A673 (cell line): ENCODE results near the gene NR2F1. TPM values are rescaled to one million over a fixed set of nuclear protein-coding genes. Genes with fewer than 3 reads are reported as not detected.

Experiments
- BruUV-seq: library from RNA; stranded (reverse); fragments of 400-500 nt; replicated peaks from 2 replicates; lab custom pipeline; 2021; lab: Mats Ljungman, UMichigan
- CTCF ChIA-PET: fragments of 300-600 bp; sonication (Branson Sonifier 250); formaldehyde crosslinking; loops from one replicate; lab custom pipeline; 2022; ENCODE audit warnings: antibody characterized with exemption; lab: Charles Lee
- POLR2A ChIA-PET: fragments of 300-600 bp; sonication (Branson Sonifier 250); formaldehyde crosslinking; loops from one replicate; lab custom pipeline; 2022; ENCODE audit warnings: antibody characterized with exemption; ENCODE audit not compliant: low non-redundant PET; lab: Charles Lee
- DNase-seq: peaks from one replicate; pipeline ENCODE4 v3.0.0-alpha.2; 2015; ENCODE audit warnings: low spot score
- H3K27ac ChIP-seq: fragments of 200-600 bp; sonication (generic); 2 replicates; pipeline ENCODE4 v1.5.1; 2016; ENCODE audit warnings: mixed run types, low read depth, mild to moderate bottlenecking, mixed read lengths, antibody characterized with exemption, low read length; ENCODE audit not compliant: poor library complexity, severe bottlenecking
- H3K27me3 ChIP-seq: fragments of 200-600 bp; sonication (generic); replicated peaks from 2 replicates; pipeline ENCODE4 v1.6.1; 2017; ENCODE audit warnings: mixed run types, low read depth, mild to moderate bottlenecking, mixed read lengths, antibody characterized with exemption, low read length; ENCODE audit not compliant: insufficient read depth, poor library complexity
- H3K36me3 ChIP-seq: fragments of 200-600 bp; sonication (generic); 2 replicates; pipeline ENCODE4 v1.6.1; 2016; ENCODE audit warnings: mixed run types, mild to moderate bottlenecking, mixed read lengths, antibody characterized with exemption, low read length; ENCODE audit not compliant: insufficient read depth, poor library complexity, severe bottlenecking
- H3K4me1 ChIP-seq: fragments of 200-600 bp; sonication (generic); 2 replicates; pipeline ENCODE4 v1.6.1; 2017; ENCODE audit warnings: mixed run types, mild to moderate bottlenecking, mixed read lengths, antibody characterized with exemption, low read length; ENCODE audit not compliant: insufficient read depth, poor library complexity, severe bottlenecking
- H3K4me3 ChIP-seq: fragments of 200-600 bp; sonication (generic); 2 replicates; pipeline ENCODE4 v1.5.1; 2016; ENCODE audit warnings: low read depth, mixed run types, mild to moderate bottlenecking, mixed read lengths, low read length; ENCODE audit not compliant: poor library complexity, severe bottlenecking
- H3K9me3 ChIP-seq: fragments of 200-600 bp; sonication (generic); 2 replicates; pipeline ENCODE4 v1.6.1; 2016; ENCODE audit warnings: mixed run types, low read depth, mild to moderate bottlenecking, mixed read lengths, antibody characterized with exemption, low read length; ENCODE audit not compliant: poor library complexity, severe bottlenecking
- CTCF ChIP-seq: fragments of 300-800, 200-600 bp; sonication (generic); conservative IDR thresholded peaks from 2 replicates; pipeline ENCODE4 v1.5.1; 2017; ENCODE audit warnings: low read depth, mild to moderate bottlenecking, antibody characterized with exemption, low read length, moderate library complexity, mixed read lengths
- EZH2 ChIP-seq: fragments of 200-600 bp; sonication (generic); IDR thresholded peaks from 2 replicates; pipeline ENCODE4 v1.6.1; 2017; ENCODE audit warnings: borderline replicate concordance, low read depth, mild to moderate bottlenecking, mixed read lengths, antibody characterized with exemption, low read length; ENCODE audit not compliant: poor library complexity, severe bottlenecking
- intact Hi-C: fragments of 100-400 bp; cut with micrococcal nuclease; formaldehyde crosslinking; loops from one replicate; pipeline ENCODE4 v1.10.0; 2022; ENCODE audit not compliant: unreplicated experiment
- total RNA-seq: library from RNA; stranded (reverse); gene quantifications from 2 replicates; pipeline ENCODE4 v1.2.3, GENCODE V29; 2021

NR2F1 gene
- total RNA-seq, 1 experiment from 2014 or later = 3.0 TPM

- H3K4me3 ChIP-seq = no peak overlapping the region
- no peaks in the 10 kb centered on the region for H3K36me3 ChIP-seq
- CTCF ChIA-PET = interaction anchor here (0.6 kb wide), 1 partner anchor 358 kb away, joined by 3 read pairs; no protein-coding TSS in a partner anchor
- TF ChIP-seq CTCF (no peak), EZH2 (no peak)
- intact Hi-C loops = no loop called here
- POLR2A ChIA-PET = no interaction called here
- no peak for DNase-seq
- no peak overlapping the region for H3K27ac ChIP-seq
- H3K27me3 ChIP-seq = no peaks in the 10 kb centered on the region
- H3K4me1 ChIP-seq = no peaks in the 10 kb centered on the region
- BruUV-seq = no TSS peak
- H3K9me3 ChIP-seq = no peaks in the 10 kb centered on the region
These were observed 25.9 kb upstream of the NR2F1 start for GRCh38 chr5:93557021-93557604.

- CTCF ChIA-PET = no interaction called here
- POLR2A ChIA-PET = no interaction called here
- no peaks in the 10 kb centered on the region for H3K9me3 ChIP-seq
- H3K4me3 ChIP-seq = no peak overlapping the region
- no peak for DNase-seq
- H3K36me3 ChIP-seq = no peaks in the 10 kb centered on the region
- no peak overlapping the region for H3K27ac ChIP-seq
- no peaks in the 10 kb centered on the region for H3K27me3 ChIP-seq
- no TSS peak for BruUV-seq
- intact Hi-C loops = no loop called here
- no peaks in the 10 kb centered on the region for H3K4me1 ChIP-seq
- TF ChIP-seq CTCF = no peak
These were observed 16.9 kb upstream of the NR2F1 start for GRCh38 chr5:93566091-93566490.

GRCh38 chr5:93567424-93567823, 15.6 kb upstream of the NR2F1 start:
- Histone ChIP-seq H3K4me3 (no peak overlapping the region), H3K27ac (no peak overlapping the region), H3K4me1 (no peaks in the 10 kb centered on the region), H3K36me3 (no peaks in the 10 kb centered on the region), H3K27me3 (peaks cover 12% of the 10 kb centered on the region), H3K9me3 (no peaks in the 10 kb centered on the region)
- ChIA-PET POLR2A (no interaction called here), CTCF (no interaction called here)
- no peak for TF ChIP-seq EZH2
- no peak for TF ChIP-seq CTCF
- DNase-seq = no peak
- intact Hi-C loops = no loop called here
- no TSS peak for BruUV-seq
